Activated gamma-delta T cell (primary cell): ENCODE data around the gene ZNF19.

ENCODE experiments used
- DNase-seq: peaks from one replicate; lab custom pipeline; 2025; lab: John Stamatoyannopoulos, UW

The ZNF19 gene

GRCh38 chr16:71441348-71442050, 47.6 kb downstream of the ZNF19 start:
- DNase-seq, result no peak

- no peak for DNase-seq
Measured at GRCh38 chr16:71440669-71441347, 48.3 kb downstream of the ZNF19 start.

GRCh38 chr16:71439523-71439922, 49.6 kb downstream of the ZNF19 start:
- DNase-seq, result no peak

- no peak for DNase-seq
Measured at GRCh38 chr16:71436473-71436872, 52.7 kb downstream of the ZNF19 start.

DNA sequence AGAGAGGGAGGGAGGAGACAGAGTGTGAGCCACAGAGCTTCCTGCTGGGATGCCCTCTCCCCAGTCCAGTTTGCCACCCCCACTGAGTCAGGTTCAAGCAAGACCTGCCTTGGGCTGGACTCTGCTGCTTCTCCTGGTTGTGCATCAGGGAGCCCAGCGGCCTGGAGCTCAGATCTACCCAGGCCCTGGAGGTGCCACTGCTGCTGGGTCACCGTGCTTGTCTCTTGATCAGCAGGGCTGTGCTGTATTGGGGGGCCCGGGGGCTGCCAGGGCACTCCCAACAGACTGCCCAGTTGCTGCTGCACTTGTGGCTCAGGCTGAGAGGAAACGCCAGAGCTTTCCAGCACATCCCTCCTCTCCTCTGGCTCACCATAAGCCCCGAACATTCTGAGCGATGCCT, 56.2 kb downstream of the ZNF19 start:
- DNase-seq, result no peak

GRCh38 chr16:71431991-71432390, 57.1 kb downstream of the ZNF19 start:
- DNase-seq, result no peak

GRCh38 chr16:71431176-71431575, 57.9 kb downstream of the ZNF19 start:
- no peak for DNase-seq

- DNase-seq, result no peak
Measured at GRCh38 chr16:71430744-71431143, 58.4 kb downstream of the ZNF19 start.

GRCh38 chr16:71429581-71429980, 59.5 kb downstream of the ZNF19 start:
- no peak for DNase-seq

DNA sequence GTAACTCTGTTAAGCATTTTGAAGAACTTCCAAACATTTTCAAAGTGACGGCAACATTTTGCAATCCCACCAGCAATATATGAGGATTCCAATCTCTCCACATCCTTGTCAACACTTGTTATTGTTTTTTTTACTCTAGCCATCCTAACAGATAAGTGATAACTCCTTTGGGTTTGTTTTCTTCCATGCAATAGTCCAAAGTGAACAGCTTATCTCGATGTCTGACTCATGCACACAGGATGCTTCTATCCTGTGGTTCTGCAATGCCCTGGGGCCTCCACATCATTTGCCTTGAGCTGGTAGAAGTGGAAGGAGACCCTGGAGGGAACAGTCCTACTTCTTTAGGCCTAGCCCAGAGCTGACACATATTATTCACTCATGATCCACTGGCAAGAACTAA, 60.2 kb downstream of the ZNF19 start:
- no peak for DNase-seq

- no peak for DNase-seq
Measured at GRCh38 chr16:71428385-71428784, 60.7 kb downstream of the ZNF19 start.

- no peak for DNase-seq
Measured at GRCh38 chr16:71426880-71427615, 62.1 kb downstream of the ZNF19 start.

- DNase-seq, result no peak
Measured at GRCh38 chr16:71426069-71426879, 62.9 kb downstream of the ZNF19 start.

DNA sequence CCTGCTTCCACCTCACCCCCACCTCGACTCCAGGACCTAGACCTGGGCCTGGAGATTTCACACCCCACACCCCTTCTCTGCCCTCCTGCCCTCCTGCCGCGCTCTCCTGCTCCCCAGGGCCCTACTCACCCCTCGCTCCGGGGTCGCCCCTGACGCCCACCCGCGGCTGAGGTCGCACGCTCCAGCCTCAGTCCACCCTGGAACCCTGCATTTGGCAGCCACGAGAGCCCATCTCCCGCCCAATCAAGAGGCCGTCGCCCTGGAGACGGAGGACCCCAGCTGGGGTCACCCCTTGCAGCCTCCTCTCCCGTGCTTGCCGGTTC, 63.4 kb downstream of the ZNF19 start:
- DNase-seq, result no peak

- DNase-seq, result no peak
Measured at GRCh38 chr16:71424626-71425025, 64.5 kb downstream of the ZNF19 start.

GRCh38 chr16:71423865-71424264, 65.3 kb downstream of the ZNF19 start:
- DNase-seq, result no peak
